ENCODE results near the gene HOXD13.

The HOXD13 gene

DNA sequence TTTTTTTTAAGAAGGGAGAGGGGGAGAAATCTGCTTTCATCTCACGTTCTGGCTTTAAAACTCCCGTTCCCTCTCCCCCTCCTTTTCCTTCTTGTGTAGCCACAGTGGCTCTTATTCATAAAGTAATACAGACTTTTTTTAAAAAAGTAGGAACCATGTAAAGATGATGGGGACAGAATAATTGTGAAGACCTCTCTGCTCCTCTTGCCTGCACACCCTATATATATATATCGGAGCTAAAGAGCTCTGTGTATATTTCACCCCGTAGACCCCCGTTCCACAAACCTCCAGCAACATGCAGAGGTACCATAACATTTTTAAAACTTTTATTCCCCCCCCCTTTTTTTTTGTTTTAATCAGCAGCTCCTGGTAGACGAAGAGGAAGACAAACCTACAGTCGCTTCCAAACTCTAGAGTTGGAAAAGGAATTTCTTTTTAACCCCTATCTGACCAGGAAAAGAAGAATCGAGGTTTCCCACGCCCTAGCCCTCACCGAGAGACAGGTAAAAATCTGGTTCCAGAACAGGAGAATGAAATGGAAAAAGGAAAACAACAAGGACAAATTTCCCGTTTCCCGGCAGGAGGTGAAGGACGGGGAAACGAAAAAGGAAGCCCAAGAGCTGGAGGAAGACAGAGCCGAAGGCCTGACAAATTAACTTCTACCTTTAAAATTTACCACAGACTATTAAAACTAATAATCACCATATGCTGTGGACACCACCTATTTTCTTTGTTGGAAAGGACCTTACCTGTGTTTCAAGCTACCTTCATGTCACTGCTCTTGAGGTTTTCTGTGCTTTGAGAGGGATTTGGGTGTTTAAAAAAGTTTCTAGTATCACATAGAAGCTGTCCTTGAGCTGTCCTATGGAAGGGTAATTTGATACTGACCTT, 38.7 kb downstream of the HOXD13 start:
- H3K4me1 ChIP-seq (ENCODE audit: control insufficient read depth, insufficient read depth, low read length): peaks cover 25% of the 10 kb centered on the region
- peaks cover 71 to 91% of the 10 kb centered on the region in 2 donors for H3K27me3 ChIP-seq (ENCODE audit: control insufficient read depth in 1 of 2, insufficient read depth in 2 of 2, low read length in 2 of 2)
- H3K36me3 ChIP-seq (ENCODE audit: control insufficient read depth in 2 of 2, insufficient read depth in 2 of 2, low read length in 2 of 2): no peaks in the 10 kb centered on the region
- peak overlapping the region in 1 of 2 donors; percentile 59 for H3K4me3 ChIP-seq (ENCODE audit: low read length in 2 of 2)
- no peak overlapping the region for H3K27ac ChIP-seq (ENCODE audit: low read length)
- H3K9ac ChIP-seq (ENCODE audit: low read length in 2 of 2): no peak overlapping the region
- H3K9me3 ChIP-seq (ENCODE audit: control insufficient read depth in 2 of 2, low read length in 2 of 2): peaks cover 0 to 3% of the 10 kb centered on the region in 2 donors

DNA sequence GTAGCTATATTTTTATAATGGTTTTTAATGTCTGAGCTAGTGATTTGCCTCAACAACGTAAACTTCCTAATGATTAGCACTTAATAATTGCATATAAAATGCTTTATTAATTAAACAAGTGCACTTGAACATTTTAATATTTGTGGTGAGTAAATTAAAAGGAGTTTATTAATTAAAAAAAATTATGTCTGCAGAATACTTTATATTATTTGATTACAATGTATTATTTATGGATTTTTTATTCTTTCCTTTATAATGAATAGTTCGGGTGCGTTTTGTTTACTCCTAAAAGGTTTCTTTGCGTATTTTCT, 39.3 kb downstream of the HOXD13 start:
- H3K4me3 ChIP-seq (ENCODE audit: low read length in 2 of 2): no peak overlapping the region
- H3K9me3 ChIP-seq (ENCODE audit: control insufficient read depth in 2 of 2, low read length in 2 of 2): peaks cover 0 to 3% of the 10 kb centered on the region in 2 donors
- H3K9ac ChIP-seq (ENCODE audit: low read length in 2 of 2): no peak overlapping the region
- H3K36me3 ChIP-seq (ENCODE audit: control insufficient read depth in 2 of 2, insufficient read depth in 2 of 2, low read length in 2 of 2): no peaks in the 10 kb centered on the region
- peaks cover 71 to 93% of the 10 kb centered on the region in 2 donors for H3K27me3 ChIP-seq (ENCODE audit: control insufficient read depth in 1 of 2, insufficient read depth in 2 of 2, low read length in 2 of 2)
- H3K27ac ChIP-seq (ENCODE audit: low read length): no peak overlapping the region
- H3K4me1 ChIP-seq (ENCODE audit: control insufficient read depth, insufficient read depth, low read length): peaks cover 29% of the 10 kb centered on the region

GRCh38 chr2:176132205-176133171, 40.0 kb downstream of the HOXD13 start:
- H3K4me1 ChIP-seq (ENCODE audit: control insufficient read depth, insufficient read depth, low read length): peaks cover 31% of the 10 kb centered on the region
- H3K27me3 ChIP-seq (ENCODE audit: control insufficient read depth in 1 of 2, insufficient read depth in 2 of 2, low read length in 2 of 2): peaks cover 74 to 94% of the 10 kb centered on the region in 2 donors
- H3K27ac ChIP-seq (ENCODE audit: low read length): no peak overlapping the region
- H3K4me3 ChIP-seq (ENCODE audit: low read length in 2 of 2): no peak overlapping the region
- no peak overlapping the region for H3K9ac ChIP-seq (ENCODE audit: low read length in 2 of 2)
- H3K9me3 ChIP-seq (ENCODE audit: control insufficient read depth in 2 of 2, low read length in 2 of 2): peaks cover 0 to 3% of the 10 kb centered on the region in 2 donors
- H3K36me3 ChIP-seq (ENCODE audit: control insufficient read depth in 2 of 2, insufficient read depth in 2 of 2, low read length in 2 of 2): no peaks in the 10 kb centered on the region

- H3K9ac ChIP-seq (ENCODE audit: low read length in 2 of 2): no peak overlapping the region
- peaks cover 0 to 3% of the 10 kb centered on the region in 2 donors for H3K9me3 ChIP-seq (ENCODE audit: control insufficient read depth in 2 of 2, low read length in 2 of 2)
- H3K27me3 ChIP-seq (ENCODE audit: control insufficient read depth in 1 of 2, insufficient read depth in 2 of 2, low read length in 2 of 2): peaks cover 75 to 94% of the 10 kb centered on the region in 2 donors
- H3K27ac ChIP-seq (ENCODE audit: low read length): no peak overlapping the region
- H3K36me3 ChIP-seq (ENCODE audit: control insufficient read depth in 2 of 2, insufficient read depth in 2 of 2, low read length in 2 of 2): no peaks in the 10 kb centered on the region
- H3K4me1 ChIP-seq (ENCODE audit: control insufficient read depth, insufficient read depth, low read length): peaks cover 31% of the 10 kb centered on the region
- H3K4me3 ChIP-seq (ENCODE audit: low read length in 2 of 2): no peak overlapping the region
Measured at GRCh38 chr2:176133389-176133788, 40.9 kb downstream of the HOXD13 start.

DNA sequence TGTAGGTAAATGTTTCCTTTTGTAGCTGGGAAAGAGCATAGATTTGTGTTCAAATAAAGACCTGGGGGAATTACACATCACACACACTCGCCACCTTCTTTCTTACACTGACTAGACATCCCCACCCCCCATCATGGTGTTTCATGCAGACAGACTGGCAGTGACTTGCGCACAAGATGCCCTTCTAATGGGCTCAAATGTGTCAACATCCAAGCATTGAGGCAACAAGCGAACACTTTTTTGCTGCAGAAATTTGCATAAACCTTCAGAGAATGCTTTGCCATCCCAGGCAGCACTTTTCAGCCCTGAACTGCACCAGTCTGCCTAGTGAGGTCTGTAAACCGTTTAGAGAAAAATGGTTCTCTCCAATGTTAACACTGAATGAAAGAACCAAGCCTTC, 41.5 kb downstream of the HOXD13 start:
- no peaks in the 10 kb centered on the region for H3K36me3 ChIP-seq (ENCODE audit: control insufficient read depth in 2 of 2, insufficient read depth in 2 of 2, low read length in 2 of 2)
- H3K27me3 ChIP-seq (ENCODE audit: control insufficient read depth in 1 of 2, insufficient read depth in 2 of 2, low read length in 2 of 2): peaks cover 75 to 94% of the 10 kb centered on the region in 2 donors
- H3K27ac ChIP-seq (ENCODE audit: low read length): no peak overlapping the region
- H3K9me3 ChIP-seq (ENCODE audit: control insufficient read depth in 2 of 2, low read length in 2 of 2): peaks cover 0 to 3% of the 10 kb centered on the region in 2 donors
- no peak overlapping the region for H3K9ac ChIP-seq (ENCODE audit: low read length in 2 of 2)
- H3K4me3 ChIP-seq (ENCODE audit: low read length in 2 of 2): no peak overlapping the region
- peaks cover 29% of the 10 kb centered on the region for H3K4me1 ChIP-seq (ENCODE audit: control insufficient read depth, insufficient read depth, low read length)

DNA sequence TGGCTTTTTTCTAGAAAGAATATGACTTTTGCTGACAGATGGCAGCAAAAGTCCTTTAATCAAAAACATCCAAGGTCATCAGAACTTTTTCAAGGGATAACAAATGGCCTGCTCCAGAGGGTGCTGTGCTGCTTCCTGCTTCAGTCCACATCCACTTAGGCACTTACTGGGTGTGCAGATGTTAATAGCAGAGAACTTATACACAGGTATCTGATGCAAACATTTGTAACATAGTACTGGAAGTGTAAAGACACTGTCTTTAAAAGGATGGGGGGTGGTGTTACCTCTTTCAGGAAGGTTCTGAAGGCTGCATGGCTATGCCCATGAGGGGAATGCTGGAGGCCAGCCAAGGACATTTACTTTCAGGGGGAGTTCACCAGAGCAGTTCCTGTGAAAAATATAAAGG, 42.5 kb downstream of the HOXD13 start:
- H3K27ac ChIP-seq (ENCODE audit: low read length): no peak overlapping the region
- no peak overlapping the region for H3K4me3 ChIP-seq (ENCODE audit: low read length in 2 of 2)

GRCh38 chr2:176136374-176137251, 44.1 kb downstream of the HOXD13 start:
- Histone ChIP-seq H3K9ac (ENCODE audit: low read length in 2 of 2) (peak overlapping the region in 1 of 2 donors; percentile 5), H3K4me3 (ENCODE audit: low read length in 2 of 2) (peak overlapping the region; percentile 26 to 64), H3K9me3 (ENCODE audit: control insufficient read depth in 2 of 2, low read length in 2 of 2) (peaks cover 0 to under 1% of the 10 kb centered on the region in 2 donors), H3K27ac (ENCODE audit: low read length) (no peak overlapping the region), H3K36me3 (ENCODE audit: control insufficient read depth in 2 of 2, insufficient read depth in 2 of 2, low read length in 2 of 2) (no peaks in the 10 kb centered on the region), H3K4me1 (ENCODE audit: control insufficient read depth, insufficient read depth, low read length) (peaks cover 24% of the 10 kb centered on the region), H3K27me3 (ENCODE audit: control insufficient read depth in 1 of 2, insufficient read depth in 2 of 2, low read length in 2 of 2) (peaks cover 80 to 92% of the 10 kb centered on the region in 2 donors)

More for the DNA sequence above, 42.5 kb downstream of the HOXD13 start:
- H3K9ac ChIP-seq (ENCODE audit: low read length in 2 of 2): no peak overlapping the region
- H3K9me3 ChIP-seq (ENCODE audit: control insufficient read depth in 2 of 2, low read length in 2 of 2): peaks cover 0 to 3% of the 10 kb centered on the region in 2 donors
- H3K27me3 ChIP-seq (ENCODE audit: control insufficient read depth in 1 of 2, insufficient read depth in 2 of 2, low read length in 2 of 2): peaks cover 79 to 95% of the 10 kb centered on the region in 2 donors
- no peaks in the 10 kb centered on the region for H3K36me3 ChIP-seq (ENCODE audit: control insufficient read depth in 2 of 2, insufficient read depth in 2 of 2, low read length in 2 of 2)
- peaks cover 28% of the 10 kb centered on the region for H3K4me1 ChIP-seq (ENCODE audit: control insufficient read depth, insufficient read depth, low read length)

- Histone ChIP-seq H3K36me3 (ENCODE audit: control insufficient read depth in 2 of 2, insufficient read depth in 2 of 2, low read length in 2 of 2) (no peaks in the 10 kb centered on the region), H3K9me3 (ENCODE audit: control insufficient read depth in 2 of 2, low read length in 2 of 2) (no peaks in the 10 kb centered on the region), H3K9ac (ENCODE audit: low read length in 2 of 2) (no peak overlapping the region), H3K4me3 (ENCODE audit: low read length in 2 of 2) (peak overlapping the region in 1 of 2 donors; percentile 64), H3K27ac (ENCODE audit: low read length) (no peak overlapping the region), H3K4me1 (ENCODE audit: control insufficient read depth, insufficient read depth, low read length) (peaks cover 24% of the 10 kb centered on the region), H3K27me3 (ENCODE audit: control insufficient read depth in 1 of 2, insufficient read depth in 2 of 2, low read length in 2 of 2) (peaks cover 80 to 90% of the 10 kb centered on the region in 2 donors)
Measured at GRCh38 chr2:176137252-176137580, 44.7 kb downstream of the HOXD13 start.

- no peak overlapping the region for H3K4me3 ChIP-seq (ENCODE audit: low read length in 2 of 2)
- H3K27ac ChIP-seq (ENCODE audit: low read length): no peak overlapping the region
- peaks cover 24% of the 10 kb centered on the region for H3K4me1 ChIP-seq (ENCODE audit: control insufficient read depth, insufficient read depth, low read length)
- H3K9ac ChIP-seq (ENCODE audit: low read length in 2 of 2): no peak overlapping the region
- peaks cover 75 to 84% of the 10 kb centered on the region in 2 donors for H3K27me3 ChIP-seq (ENCODE audit: control insufficient read depth in 1 of 2, insufficient read depth in 2 of 2, low read length in 2 of 2)
- H3K9me3 ChIP-seq (ENCODE audit: control insufficient read depth in 2 of 2, low read length in 2 of 2): no peaks in the 10 kb centered on the region
- H3K36me3 ChIP-seq (ENCODE audit: control insufficient read depth in 2 of 2, insufficient read depth in 2 of 2, low read length in 2 of 2): no peaks in the 10 kb centered on the region
Measured at GRCh38 chr2:176137906-176138305, 45.4 kb downstream of the HOXD13 start.

DNA sequence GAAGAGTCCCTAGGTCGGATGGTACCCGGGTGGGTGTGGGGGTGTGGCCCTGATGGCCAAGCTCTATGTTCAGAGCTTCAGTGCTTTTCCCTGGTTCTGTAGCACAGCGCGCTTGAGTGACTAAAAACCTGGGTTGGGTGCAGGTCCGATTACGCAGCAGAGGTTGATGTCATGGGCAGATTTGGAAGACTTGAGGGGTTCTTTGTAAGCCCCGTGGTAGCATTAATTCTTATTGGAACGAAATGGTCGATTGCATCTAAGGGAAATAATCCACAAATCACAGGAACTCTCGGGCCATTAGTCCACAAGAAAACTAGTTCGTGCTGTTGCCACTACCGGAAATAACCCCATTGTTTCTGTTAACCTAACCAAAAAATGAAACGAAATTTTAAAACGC, 46.0 kb downstream of the HOXD13 start:
- no peak overlapping the region for H3K9ac ChIP-seq (ENCODE audit: low read length in 2 of 2)
- peaks cover 21% of the 10 kb centered on the region for H3K4me1 ChIP-seq (ENCODE audit: control insufficient read depth, insufficient read depth, low read length)
- no peaks in the 10 kb centered on the region for H3K9me3 ChIP-seq (ENCODE audit: control insufficient read depth in 2 of 2, low read length in 2 of 2)
- peak overlapping the region in 1 of 2 donors; percentile 22 for H3K4me3 ChIP-seq (ENCODE audit: low read length in 2 of 2)
- H3K27me3 ChIP-seq (ENCODE audit: control insufficient read depth in 1 of 2, insufficient read depth in 2 of 2, low read length in 2 of 2): peaks cover 74 to 83% of the 10 kb centered on the region in 2 donors
- H3K36me3 ChIP-seq (ENCODE audit: control insufficient read depth in 2 of 2, insufficient read depth in 2 of 2, low read length in 2 of 2): no peaks in the 10 kb centered on the region
- no peak overlapping the region for H3K27ac ChIP-seq (ENCODE audit: low read length)

Measured in stomach smooth muscle (tissue), 2 donors.